Stimulated activated effector memory CD8-positive, alpha-beta T cell treated with anti-CD3 and anti-CD28 coated beads, Interleukin-12 subunit alpha, Interleukin-12 subunit beta, amount 100 ng/mL, for 72 hours (primary cell): Measurements from ENCODE around the gene KRTAP29-1.

Source experiments
- ATAC-seq: fragments of 150-1000 bp; cut with Tn5 transposase; 2 replicates; pipeline ENCODE4 v1.10.0; 2021
- DNase-seq, 2 donors: peaks; one replicate each; pipeline ENCODE4 v3.0.0; 2021 to 2022; ENCODE audit warnings: low spot score in 2 of 2
- H3K27ac Mint-ChIP-seq: one replicate; pipeline ENCODE4 v1.8.0; 2022; ENCODE audit warnings: mild to moderate bottlenecking, mixed read lengths
- H3K36me3 Mint-ChIP-seq: one replicate; pipeline ENCODE4 v1.8.0; 2022; ENCODE audit warnings: mild to moderate bottlenecking, mixed read lengths
- H3K4me1 Mint-ChIP-seq: one replicate; pipeline ENCODE4 v1.8.0; 2022; ENCODE audit warnings: mixed read lengths
- H3K4me3 Mint-ChIP-seq: one replicate; pipeline ENCODE4 v1.8.0; 2022; ENCODE audit warnings: mild to moderate bottlenecking, mixed read lengths
- H3K9me3 Mint-ChIP-seq: one replicate; pipeline ENCODE4 v1.8.0; 2022; ENCODE audit warnings: mixed read lengths

Gene KRTAP29-1

GRCh38 chr17:41322094-41322902 lies 19.6 kb upstream of the KRTAP29-1 start:
- peak overlapping the region; percentile 91 for H3K27ac Mint-ChIP-seq
- DNase-seq: no peak
- ATAC-seq: peak; percentile 67
- H3K4me1 Mint-ChIP-seq: peaks cover 34% of the 10 kb centered on the region
- H3K9me3 Mint-ChIP-seq: no peaks in the 10 kb centered on the region
- H3K36me3 Mint-ChIP-seq: peaks cover 6% of the 10 kb centered on the region
- H3K4me3 Mint-ChIP-seq: no peak overlapping the region

GRCh38 chr17:41318231-41318630 lies 15.6 kb upstream of the KRTAP29-1 start:
- no peaks in the 10 kb centered on the region for H3K36me3 Mint-ChIP-seq
- H3K4me3 Mint-ChIP-seq: no peak overlapping the region
- no peaks in the 10 kb centered on the region for H3K9me3 Mint-ChIP-seq
- ATAC-seq (no peak), DNase-seq (no peak)
- peaks cover 13% of the 10 kb centered on the region for H3K4me1 Mint-ChIP-seq
- no peak overlapping the region for H3K27ac Mint-ChIP-seq

- peak overlapping the region; percentile 33 for H3K27ac Mint-ChIP-seq
- H3K4me1 Mint-ChIP-seq: peaks cover 13% of the 10 kb centered on the region
- DNase-seq: no peak
- H3K9me3 Mint-ChIP-seq: no peaks in the 10 kb centered on the region
- ATAC-seq: no peak
- H3K4me3 Mint-ChIP-seq: no peak overlapping the region
- no peaks in the 10 kb centered on the region for H3K36me3 Mint-ChIP-seq
These were observed 13.3 kb upstream of the KRTAP29-1 start for GRCh38 chr17:41315814-41316445.

- Mint-ChIP-seq H3K9me3 (no peaks in the 10 kb centered on the region), H3K4me1 (peaks cover 20% of the 10 kb centered on the region), H3K4me3 (no peak within 1 kb of the TSS), H3K27ac (peak within 1 kb of the TSS; percentile 33), H3K36me3 (no peaks in the 10 kb centered on the region)
- DNase-seq (no peak), ATAC-seq (no peak)
These were observed 12.6 kb upstream of the KRTAP29-1 start, which contains the start of gene KRTAP17-1 for GRCh38 chr17:41315204-41315794. Gene KRTAP17-1, minus strand, starts transcription at chr17:41315710. Its CDS starts 60 bp downstream, at chr17:41315650.

- H3K4me3 Mint-ChIP-seq: no peak overlapping the region
- ATAC-seq (no peak), DNase-seq (no peak)
- H3K4me1 Mint-ChIP-seq: peaks cover 56% of the 10 kb centered on the region
- peak overlapping the region; percentile 94 for H3K27ac Mint-ChIP-seq
- no peaks in the 10 kb centered on the region for H3K9me3 Mint-ChIP-seq
- H3K36me3 Mint-ChIP-seq: peaks cover 6% of the 10 kb centered on the region
These were observed 8.5 kb upstream of the KRTAP29-1 start for GRCh38 chr17:41311111-41311510.

- peaks cover 54% of the 10 kb centered on the region for H3K4me1 Mint-ChIP-seq
- no peaks in the 10 kb centered on the region for H3K9me3 Mint-ChIP-seq
- peak; percentile 74 for ATAC-seq
- peaks cover 6% of the 10 kb centered on the region for H3K36me3 Mint-ChIP-seq
- DNase-seq: peak in 1 of 2 donors; percentile 20
- peak within 1 kb of the TSS; percentile 70 for H3K4me3 Mint-ChIP-seq
- H3K27ac Mint-ChIP-seq: peak within 1 kb of the TSS; percentile 94
These were observed 6.3 kb upstream of the KRTAP29-1 start, which contains the start of gene KRTAP16-1 for GRCh38 chr17:41308918-41309359. Gene KRTAP16-1, minus strand, starts transcription at chr17:41309309. Its CDS starts 56 bp downstream, at chr17:41309253.

- peak overlapping the region; percentile 70 for H3K4me3 Mint-ChIP-seq
- peaks cover 6% of the 10 kb centered on the region for H3K36me3 Mint-ChIP-seq
- H3K27ac Mint-ChIP-seq: peak overlapping the region; percentile 94
- DNase-seq (peak; percentile 39 to 76), ATAC-seq (peak; percentile 86)
- no peaks in the 10 kb centered on the region for H3K9me3 Mint-ChIP-seq
- peaks cover 54% of the 10 kb centered on the region for H3K4me1 Mint-ChIP-seq
These were observed 5.7 kb upstream of the KRTAP29-1 start for GRCh38 chr17:41308251-41308917.

GRCh38 chr17:41307647-41308046 lies 5.0 kb upstream of the KRTAP29-1 start:
- Mint-ChIP-seq H3K27ac (peak overlapping the region; percentile 94), H3K4me3 (peak overlapping the region; percentile 70), H3K9me3 (no peaks in the 10 kb centered on the region), H3K36me3 (peaks cover 6% of the 10 kb centered on the region), H3K4me1 (peaks cover 54% of the 10 kb centered on the region)
- DNase-seq (no peak), ATAC-seq (no peak)

- no peak for ATAC-seq
- Mint-ChIP-seq H3K36me3 (peaks cover 6% of the 10 kb centered on the region), H3K4me1 (peaks cover 39% of the 10 kb centered on the region), H3K4me3 (no peak overlapping the region), H3K27ac (no peak overlapping the region), H3K9me3 (no peaks in the 10 kb centered on the region)
- DNase-seq: no peak
These were observed 1.4 kb upstream of the KRTAP29-1 start for GRCh38 chr17:41304091-41304490.

GRCh38 chr17:41302981-41303380 lies 330 bp upstream of the KRTAP29-1 start:
- Mint-ChIP-seq H3K4me1 (peaks cover 28% of the 10 kb centered on the region), H3K27ac (no peak overlapping the region)

GRCh38 chr17:41301204-41301790 lies 1.4 kb downstream of the KRTAP29-1 start:
- Mint-ChIP-seq H3K4me3 (no peak overlapping the region), H3K4me1 (peaks cover 12% of the 10 kb centered on the region), H3K36me3 (no peaks in the 10 kb centered on the region), H3K9me3 (no peaks in the 10 kb centered on the region), H3K27ac (no peak overlapping the region)
- DNase-seq (no peak), ATAC-seq (no peak)

More at GRCh38 chr17:41302981-41303380, 330 bp upstream of the KRTAP29-1 start:
- Mint-ChIP-seq H3K36me3 (no peaks in the 10 kb centered on the region), H3K9me3 (no peaks in the 10 kb centered on the region), H3K4me3 (no peak overlapping the region)
- ATAC-seq (no peak), DNase-seq (no peak)

GRCh38 chr17:41298458-41299135 lies 4.1 kb downstream of the KRTAP29-1 start:
- Mint-ChIP-seq H3K27ac (no peak overlapping the region), H3K9me3 (no peaks in the 10 kb centered on the region), H3K36me3 (no peaks in the 10 kb centered on the region), H3K4me3 (no peak overlapping the region), H3K4me1 (peaks cover 12% of the 10 kb centered on the region)
- ATAC-seq (no peak), DNase-seq (no peak)

GRCh38 chr17:41296846-41297245 lies 5.8 kb downstream of the KRTAP29-1 start:
- Mint-ChIP-seq H3K9me3 (no peaks in the 10 kb centered on the region), H3K4me3 (no peak overlapping the region), H3K27ac (no peak overlapping the region), H3K36me3 (no peaks in the 10 kb centered on the region), H3K4me1 (peaks cover 9% of the 10 kb centered on the region)
- no peak for ATAC-seq
- DNase-seq: no peak

GRCh38 chr17:41294016-41294415 lies 8.6 kb downstream of the KRTAP29-1 start:
- no peak for DNase-seq
- Mint-ChIP-seq H3K4me3 (no peak overlapping the region), H3K27ac (no peak overlapping the region), H3K36me3 (no peaks in the 10 kb centered on the region), H3K9me3 (no peaks in the 10 kb centered on the region), H3K4me1 (no peaks in the 10 kb centered on the region)
- ATAC-seq: no peak
